Measurements from ENCODE around the gene KSR1.

KSR1 gene

GRCh38 chr17:27558341-27558740, 102.1 kb downstream of the KSR1 start:
- DNase-seq, result no peak

DNA sequence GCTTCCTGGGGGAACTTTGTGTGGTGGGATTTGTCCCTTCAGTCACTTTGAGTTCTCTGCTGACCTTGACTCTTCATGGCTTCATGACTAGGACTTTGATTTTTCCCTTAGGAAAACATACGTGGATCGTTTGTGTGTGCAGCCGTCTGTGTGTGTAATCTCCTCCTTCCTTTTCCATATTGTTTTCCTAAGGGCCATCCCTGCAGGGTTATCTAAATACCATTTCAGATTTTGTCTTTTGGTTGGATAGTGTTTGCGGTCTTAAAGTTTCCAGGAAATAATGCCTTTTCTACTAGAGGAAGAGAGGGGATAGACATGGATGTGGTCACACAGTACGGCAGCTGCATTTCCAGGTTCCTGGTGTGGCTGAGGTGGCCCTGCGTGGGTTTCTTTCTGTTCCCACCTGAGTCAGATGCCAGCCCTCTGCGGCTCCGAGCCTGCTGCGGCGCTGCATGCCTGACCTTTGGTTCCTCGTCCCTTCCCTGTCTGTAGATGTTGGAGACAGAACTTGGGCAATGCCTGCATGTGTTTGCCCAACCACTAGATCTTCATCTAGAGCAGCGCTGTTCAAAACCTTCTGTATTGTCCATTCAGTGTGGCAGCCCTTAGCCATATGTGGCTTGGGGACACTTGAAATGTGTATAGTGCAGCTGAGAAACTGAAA, 102.7 kb downstream of the KSR1 start:
- no peak for DNase-seq

DNA sequence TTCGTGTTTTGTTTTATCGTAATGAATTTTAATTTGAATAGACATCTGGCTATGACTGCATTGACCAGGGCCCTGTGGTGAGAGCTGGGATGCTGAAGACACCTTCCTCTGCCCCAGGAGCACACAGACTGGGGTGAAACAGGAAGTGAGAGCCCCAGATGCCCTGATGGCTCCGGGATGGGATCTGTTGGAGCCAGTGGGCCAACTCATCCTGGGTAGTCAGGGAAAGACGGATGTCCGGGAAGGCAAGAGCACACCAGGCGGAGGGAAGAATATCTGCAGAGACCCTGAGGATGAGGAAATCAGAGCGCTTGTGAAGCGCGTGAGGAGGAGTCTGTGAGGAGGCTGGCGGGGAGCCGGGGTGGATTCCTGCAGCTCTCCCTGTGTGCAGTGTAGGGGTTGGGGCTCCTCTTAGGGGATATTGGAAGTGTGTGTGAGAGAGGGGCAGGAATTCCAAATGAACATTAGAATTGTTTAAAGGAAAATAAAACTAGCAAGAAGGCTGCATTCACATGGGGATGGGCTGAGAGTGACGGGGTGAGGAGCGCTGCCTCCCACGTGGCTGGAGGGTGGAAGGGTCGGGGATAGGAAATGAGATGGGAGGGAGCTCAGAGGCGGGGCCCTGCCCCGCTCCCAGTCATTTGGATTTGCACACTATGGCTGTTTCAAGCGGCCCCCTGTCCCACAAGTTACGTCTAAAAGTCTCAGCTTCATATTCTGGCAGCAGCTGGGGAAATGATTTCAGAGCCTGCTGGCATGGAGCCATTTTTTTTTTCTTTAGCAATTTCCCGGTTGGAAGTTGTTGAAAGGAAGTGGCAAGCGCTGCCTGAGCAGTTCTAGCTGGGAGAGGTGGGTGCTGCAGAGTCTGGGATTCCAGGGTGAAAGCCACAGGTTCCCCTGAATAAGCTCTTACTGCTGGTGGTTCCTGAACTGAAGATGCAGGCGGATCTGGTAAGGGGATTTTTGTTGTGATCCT, 103.5 kb downstream of the KSR1 start:
- no peak for DNase-seq

- DNase-seq, result no peak
Observed at GRCh38 chr17:27560668-27561067, 104.4 kb downstream of the KSR1 start.

DNA sequence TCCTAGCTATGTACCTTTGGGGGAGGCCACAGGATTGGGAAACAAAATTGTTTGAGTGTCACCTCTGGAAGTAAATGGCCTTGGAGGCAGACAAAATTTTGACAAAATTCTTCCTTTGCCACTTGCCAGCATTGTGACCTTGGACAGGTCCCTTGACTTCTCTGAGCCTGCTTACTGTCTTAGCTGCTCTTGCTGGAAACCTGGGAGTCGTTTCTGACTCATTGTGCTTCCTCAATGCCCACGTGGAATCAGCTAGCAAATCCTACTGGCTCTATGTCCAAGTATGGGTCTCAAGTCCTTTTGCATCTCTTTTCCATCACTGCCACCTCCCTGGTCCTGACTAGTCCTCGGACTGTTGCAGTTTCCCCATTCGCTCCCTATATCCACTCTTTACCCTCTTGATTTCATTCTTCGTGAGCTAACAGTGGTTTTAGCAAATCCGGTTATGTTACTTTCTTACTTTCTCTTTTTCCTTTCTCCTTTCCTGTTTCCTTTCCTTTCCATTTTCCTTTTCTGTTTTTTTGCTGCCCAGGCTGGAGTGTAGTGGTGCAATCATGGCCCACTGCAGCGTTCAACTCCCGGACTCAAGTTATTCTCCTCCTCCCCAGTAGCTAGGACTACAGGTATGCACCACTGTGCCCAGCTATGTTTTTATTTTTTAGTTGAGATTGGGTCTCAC, 106.7 kb downstream of the KSR1 start:
- DNase-seq, result no peak

DNA sequence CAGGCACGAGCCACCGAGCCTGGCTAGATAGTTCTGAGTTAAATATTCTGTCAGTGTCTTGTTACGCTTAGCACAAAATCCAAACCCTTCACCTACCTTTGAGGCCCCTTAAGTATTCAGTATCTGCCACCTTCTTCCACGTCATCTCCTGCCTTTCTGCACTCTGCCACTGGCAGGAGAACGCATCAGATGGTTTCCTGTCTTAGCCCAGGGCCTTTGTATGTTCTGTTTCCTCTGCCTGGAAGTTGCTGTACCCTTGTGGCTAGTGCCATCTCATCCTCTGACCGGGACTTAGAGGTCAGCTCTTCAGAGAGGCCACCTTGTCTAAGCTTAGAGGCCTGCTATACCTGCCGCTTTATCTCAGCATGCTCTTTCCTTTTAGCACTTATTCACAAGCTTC, 107.3 kb downstream of the KSR1 start:
- no peak for DNase-seq

DNA sequence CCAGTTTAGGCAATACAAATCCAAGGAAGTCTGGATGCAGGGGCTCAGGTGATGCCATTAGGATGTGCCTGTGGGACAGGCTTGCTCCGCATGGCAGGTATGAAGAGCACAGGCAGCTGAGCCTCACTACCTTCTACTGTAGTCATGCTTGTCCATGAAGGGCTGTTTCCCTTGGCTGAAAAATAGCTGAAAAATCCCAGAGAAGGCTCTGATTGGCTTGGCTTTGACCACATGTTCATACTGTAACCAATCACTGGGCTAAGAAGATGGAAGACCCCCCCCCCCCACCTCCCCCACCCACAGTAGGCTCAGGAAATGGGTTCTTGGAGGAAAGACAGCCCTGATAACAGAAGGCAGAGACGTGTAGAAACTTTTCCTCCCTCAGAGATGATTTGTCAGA, 108.2 kb downstream of the KSR1 start:
- DNase-seq, result no peak

DNA sequence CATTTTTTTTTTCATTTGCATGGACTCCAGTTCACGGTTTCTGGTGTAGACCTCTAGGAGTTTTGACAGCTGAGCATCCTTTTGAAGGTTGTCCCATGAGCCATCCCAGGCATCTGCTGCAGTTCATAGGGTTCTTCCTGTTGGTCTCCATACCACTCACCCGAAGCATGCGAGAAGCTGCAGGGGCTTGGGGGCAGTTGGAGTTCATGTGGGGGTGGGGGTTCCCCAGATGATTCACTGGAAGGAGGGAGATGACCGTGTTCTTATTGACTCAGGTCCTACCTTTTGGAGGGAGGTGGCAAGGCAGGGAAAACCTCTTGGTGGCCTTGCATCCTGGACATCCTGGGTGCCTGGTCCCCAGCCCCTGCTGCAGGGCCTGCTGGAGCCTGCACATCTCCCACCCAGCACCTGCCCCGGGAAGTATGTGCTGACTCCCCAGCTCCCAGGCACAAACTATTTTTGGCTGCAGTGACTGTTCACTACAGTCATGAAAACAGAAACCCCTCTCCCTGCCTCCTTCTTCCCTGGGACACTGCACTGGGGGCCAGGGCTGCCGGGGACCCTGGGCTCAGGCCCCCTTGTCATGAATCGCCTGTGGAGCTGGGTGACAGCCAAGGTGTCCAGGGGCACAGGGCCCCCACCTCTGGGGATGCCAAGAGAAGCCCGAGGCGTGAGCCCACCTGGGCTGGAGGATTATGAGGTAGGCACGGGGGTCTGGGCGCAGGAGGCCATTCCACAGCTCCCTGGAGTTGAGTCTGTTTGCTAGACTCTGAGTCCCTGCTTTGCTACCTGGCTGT, 109.8 kb downstream of the KSR1 start:
- DNase-seq, result no peak

DNA sequence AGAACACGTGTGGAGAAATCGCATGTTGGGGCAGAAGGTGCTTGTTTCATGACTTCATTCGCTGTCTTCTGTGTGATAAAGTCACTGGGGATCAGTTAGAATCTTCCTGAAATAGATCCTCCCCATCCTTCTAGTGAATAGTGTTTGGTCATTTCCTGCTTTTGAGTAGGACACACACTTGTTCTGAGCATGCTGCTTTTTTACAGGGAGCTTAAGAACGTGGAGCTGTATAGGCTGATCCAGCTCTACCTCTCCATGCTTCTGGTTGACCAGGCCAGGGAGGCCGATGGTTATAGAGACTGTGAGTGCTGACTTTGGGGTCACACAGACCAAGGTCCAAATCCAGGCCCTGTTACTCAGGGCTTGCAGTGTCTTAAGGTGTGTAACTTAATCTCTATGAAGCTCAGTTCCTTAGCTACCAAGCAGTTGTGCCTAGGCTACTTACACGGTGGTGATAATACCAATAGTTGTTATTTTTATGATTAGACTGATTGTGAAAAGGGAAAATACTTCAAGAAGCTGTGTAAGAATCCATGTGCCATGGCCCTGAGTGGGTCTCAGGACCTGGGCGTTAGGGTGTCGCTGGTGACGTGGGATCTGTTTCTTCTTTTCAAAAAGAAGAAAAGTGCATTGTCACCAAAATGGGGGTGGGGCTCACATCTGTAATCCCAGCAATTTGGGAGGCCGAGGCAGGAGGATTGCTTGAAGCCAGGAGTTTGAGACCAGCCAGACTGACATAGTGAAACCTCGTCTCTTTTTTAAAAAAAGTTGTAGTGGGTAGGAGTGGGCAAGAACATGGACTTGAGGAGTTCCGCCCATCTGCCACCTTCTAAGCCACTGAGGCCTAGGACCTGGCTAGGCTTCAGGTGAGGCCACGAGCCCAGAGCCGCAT, 110.7 kb downstream of the KSR1 start:
- DNase-seq, result no peak

DNA sequence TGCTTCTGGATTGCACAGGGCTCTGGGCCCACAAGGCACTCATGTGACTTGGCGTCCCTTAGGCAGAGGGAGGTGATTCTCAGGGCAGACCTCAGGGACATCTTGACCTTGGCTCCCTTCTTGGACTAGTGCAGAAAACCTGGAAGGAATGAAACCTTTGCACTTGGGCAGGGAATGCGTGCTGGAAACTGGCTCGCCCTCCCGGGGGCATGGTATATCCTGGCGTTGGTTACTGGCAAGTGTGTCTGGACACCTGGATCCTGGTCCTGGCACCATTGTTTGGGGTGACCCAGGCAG, 111.3 kb downstream of the KSR1 start:
- DNase-seq, result no peak

DNA sequence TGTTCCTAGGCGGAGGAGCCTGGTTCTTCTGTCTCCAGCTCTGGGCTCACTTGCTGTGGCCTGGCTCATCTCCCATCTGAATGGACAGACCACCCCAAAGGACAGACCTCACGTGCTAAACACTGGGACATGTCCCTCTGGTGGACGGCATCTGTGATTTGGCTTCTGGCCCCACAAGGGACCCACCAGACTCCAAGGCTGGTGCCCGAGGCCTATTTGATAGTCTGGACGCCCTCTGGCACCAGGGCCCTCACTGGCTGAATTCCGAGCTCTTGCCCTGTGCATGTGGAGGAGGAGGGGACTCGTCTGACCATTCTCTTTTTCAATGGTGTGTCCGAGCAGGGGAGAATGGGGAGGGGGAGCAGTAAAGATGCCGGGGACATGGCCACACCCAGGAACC, 112.0 kb downstream of the KSR1 start:
- DNase-seq, result no peak

- DNase-seq, result no peak
Observed at GRCh38 chr17:27568811-27569210, 112.6 kb downstream of the KSR1 start.

DNA sequence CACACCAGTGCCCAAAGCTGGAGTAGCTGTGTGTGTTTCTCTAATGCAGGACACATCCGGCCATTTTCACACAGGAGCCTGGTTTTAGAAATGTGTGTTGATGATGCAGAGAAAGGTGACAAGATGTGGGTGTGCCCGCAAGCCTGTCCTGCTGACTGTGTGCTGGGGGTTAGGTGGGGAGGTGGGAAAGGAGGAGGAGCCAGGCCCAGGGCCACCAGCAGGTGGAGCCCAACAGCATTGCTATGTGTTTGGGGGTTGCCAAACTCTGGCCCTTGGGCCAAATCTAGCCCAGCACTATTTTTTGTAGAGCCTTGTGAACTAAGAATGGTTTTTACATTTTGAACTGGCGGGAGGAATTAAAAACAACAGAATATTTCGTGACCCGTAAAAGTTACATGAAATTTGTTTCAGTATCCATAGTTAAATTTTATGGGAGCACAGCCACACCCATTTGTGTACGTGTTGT, 113.0 kb downstream of the KSR1 start:
- no peak for DNase-seq

DNA sequence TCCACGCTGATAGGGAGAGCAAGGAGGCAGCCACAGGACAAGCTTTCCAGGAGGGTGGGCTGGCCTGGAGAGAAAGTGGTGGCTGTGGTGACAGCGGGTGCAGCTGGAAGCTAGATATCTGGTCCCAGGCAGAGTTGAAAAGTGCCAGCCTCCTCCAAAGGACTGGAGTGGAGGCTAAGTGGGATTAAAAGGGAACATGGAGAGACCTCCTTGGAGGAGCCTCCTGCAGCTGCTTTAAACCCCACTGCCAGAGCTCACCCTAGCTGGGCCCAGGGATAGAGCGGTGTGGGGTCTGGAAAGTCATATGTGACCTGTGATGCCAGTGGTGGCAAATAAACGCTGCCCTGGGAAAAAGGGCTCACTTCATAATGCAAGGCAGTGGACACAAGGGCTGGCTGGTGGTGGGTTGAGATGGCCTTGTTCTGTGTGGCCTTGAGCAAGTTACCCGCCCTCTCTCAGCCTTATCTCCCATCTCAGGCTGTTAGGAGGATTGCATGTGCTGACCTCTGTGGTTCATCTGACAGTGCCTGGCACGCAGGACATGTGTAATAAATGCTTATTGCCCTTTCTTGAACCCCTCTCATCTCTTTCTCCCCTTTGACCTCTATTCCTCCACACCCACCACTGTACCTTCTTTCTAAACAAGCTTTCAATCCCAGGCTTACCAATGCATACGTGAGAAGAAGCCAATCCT, 113.8 kb downstream of the KSR1 start:
- no peak for DNase-seq

DNA sequence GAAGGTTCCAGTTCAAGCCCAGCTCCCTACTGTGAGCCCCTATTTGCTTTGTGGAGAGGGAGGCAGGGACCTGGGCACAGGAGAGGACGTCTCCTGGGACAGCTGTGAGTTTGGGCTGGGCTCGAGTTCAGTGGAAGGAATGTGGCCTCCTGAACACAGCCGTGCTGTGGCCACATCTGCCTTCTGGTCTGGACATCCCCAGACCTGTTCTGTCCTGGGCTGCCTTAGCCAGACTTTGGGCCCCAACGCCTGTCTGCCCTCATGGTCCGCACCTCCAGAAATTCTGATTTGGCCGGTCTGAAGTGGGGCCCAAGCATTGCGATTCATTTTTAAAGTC, 114.3 kb downstream of the KSR1 start:
- DNase-seq, result no peak

DNA sequence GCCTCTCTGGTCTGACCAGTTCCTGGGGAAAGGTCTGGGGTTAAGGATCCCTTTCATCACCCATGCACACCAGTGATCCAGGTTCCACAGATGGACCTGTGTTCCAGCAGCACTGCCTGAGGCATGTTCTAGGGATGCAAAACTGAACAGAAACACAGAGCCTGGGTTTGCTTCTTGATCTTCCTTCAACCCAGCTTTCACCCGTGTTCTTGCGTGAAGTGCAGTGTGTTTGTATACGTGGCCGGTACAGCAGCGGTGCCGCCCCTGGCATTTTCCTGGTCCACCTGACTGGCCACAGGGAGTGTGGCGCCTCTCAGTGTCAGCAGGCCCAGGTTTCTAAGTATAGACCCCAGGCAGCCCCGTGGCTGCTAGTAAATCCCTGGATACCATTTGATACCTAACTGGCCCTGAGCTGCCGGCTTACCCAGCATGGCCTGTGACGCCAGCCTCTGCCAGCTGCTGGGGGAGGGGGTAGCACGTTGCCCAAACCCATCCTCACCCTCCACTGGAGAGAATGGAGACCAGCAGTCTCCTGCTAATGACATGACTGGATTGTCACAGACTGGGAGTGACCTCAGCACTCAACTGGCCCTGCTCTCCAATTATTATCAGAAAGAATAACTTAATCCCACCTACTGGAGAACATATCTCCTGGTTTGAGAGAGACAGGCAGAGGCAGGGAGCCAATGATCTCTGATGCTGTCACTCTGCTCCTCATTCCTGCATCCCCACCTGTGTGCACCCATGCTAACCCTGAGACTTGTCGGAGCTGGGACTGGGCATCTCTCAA, 115.5 kb downstream of the KSR1 start:
- no peak for DNase-seq

DNA sequence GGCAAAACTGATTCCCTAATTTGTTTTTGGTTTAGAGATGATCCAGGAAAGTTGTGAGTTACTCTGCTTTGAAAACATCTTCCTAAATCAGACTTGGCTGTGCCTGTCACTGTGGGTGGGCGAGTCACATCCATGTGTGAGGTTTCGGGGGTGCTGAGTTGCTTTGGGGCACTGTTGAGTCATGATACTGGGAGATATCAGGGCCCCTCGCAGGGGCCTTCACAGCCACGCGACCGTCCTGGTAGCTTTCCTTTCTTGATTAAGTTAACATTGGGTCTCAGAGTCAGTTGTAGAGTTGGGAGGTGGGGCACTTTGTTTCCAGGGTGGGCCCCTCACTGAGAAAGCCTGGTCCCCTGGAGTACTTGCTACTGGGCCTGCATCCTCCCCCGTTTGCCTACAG, 116.4 kb downstream of the KSR1 start:
- DNase-seq, result no peak

DNA sequence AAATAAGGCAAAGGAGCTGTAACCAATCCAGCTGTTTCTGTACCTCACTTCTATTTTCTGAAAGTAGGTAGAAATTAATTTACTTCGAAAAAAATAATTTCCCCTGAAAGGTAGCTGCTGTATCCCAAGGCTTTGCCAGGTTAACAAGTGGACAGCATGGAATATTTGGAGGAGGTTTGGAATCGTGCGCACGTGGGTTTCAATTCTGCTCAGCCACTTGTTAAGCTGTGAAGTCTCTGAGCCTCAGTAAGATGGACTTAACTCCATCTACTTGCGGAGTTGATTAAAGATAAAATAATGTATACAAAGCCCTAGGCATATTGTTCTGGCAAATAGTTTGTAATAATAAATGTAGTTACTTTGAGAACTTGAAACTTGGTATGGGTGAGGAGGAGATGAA, 117.3 kb downstream of the KSR1 start:
- no peak for DNase-seq

DNA sequence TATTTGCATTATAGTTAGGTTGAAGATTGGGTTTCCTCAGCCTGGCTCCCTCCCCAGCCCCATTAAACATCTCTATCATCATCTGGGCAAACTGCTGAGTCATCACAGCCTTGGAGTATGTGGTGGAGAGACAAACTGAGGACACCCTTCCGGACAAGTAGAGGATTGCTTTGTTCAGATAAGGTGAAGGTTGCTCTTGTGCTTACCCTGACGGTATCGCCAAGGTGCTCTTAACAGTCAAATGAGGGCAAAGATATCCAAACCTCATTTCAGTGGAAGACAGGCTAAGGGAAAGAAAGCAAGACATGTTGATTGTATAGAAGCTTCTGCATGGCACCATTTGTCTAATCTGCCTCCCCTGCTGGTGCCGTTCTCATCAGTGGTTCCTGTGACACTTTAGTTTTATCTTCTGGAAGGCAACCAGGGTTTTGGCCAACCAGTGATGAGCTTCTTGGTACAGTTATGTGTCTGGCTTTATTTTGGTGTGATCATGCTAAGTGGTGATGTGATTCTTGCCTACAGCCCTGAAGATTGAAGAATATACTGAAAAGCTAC, 117.8 kb downstream of the KSR1 start:
- DNase-seq, result no peak
